GM04504 (cell line): ENCODE measurements around the gene MLIP.
A peak's percentile ranks its signal among the peaks of the same experiment; 100 is the strongest.
"Not testable (repeated sequence)": the region's sequence is repeated elsewhere in the genome, so short reads cannot be mapped to it uniquely, and the experiment has no call there.

Experiments
- DNase-seq: peaks from one replicate; pipeline ENCODE4 v3.0.0-alpha.2; 2012; ENCODE audit warnings: low read depth

MLIP gene, protein sequence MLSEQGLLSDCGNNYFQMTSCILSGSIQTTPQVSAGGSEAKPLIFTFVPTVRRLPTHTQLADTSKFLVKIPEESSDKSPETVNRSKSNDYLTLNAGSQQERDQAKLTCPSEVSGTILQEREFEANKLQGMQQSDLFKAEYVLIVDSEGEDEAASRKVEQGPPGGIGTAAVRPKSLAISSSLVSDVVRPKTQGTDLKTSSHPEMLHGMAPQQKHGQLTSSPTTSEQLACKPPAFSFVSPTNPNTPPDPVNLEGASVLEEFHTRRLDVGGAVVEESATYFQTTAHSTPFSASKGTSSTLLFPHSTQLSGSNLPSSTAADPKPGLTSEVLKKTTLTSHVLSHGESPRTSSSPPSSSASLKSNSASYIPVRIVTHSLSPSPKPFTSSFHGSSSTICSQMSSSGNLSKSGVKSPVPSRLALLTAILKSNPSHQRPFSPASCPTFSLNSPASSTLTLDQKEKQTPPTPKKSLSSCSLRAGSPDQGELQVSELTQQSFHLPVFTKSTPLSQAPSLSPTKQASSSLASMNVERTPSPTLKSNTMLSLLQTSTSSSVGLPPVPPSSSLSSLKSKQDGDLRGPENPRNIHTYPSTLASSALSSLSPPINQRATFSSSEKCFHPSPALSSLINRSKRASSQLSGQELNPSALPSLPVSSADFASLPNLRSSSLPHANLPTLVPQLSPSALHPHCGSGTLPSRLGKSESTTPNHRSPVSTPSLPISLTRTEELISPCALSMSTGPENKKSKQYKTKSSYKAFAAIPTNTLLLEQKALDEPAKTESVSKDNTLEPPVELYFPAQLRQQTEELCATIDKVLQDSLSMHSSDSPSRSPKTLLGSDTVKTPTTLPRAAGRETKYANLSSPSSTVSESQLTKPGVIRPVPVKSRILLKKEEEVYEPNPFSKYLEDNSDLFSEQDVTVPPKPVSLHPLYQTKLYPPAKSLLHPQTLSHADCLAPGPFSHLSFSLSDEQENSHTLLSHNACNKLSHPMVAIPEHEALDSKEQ

DNA sequence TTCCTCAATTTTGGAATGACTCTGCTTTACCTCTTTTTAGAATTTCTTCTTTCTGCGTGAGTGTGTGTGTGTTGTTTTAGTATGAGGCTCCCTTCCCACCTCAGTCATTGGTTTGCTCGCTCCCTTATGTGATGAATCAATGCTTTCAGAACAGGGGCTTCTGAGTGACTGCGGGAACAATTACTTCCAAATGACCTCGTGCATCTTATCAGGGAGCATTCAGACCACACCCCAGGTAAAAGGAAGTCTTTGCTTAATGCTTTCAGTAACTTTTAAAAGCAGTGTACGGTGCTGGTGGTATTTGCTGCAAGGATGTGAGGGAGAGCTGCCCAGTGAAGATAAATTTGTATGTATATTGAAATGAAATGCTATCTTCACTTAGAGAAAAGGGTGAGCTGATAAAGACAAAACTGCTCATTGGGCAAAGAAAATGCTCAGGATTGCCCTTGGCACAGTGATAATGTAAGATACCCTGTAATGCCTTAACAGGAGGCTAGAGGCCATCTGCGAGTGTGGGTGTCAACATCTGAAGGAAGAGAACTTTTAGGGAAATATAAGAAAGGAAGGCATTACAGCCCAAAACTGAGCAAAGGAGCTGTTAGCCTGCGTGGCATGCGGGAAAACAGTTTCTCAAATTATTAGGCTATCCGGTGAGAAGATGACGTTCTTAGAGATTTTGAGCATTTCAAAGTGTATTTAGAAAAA, at the start of gene MLIP:
Gene MLIP, plus strand, starts transcription at position 103 of the 705 bp plus-strand sequence. Its CDS starts 37 bp downstream, at position 140.
- no peak for DNase-seq

DNA sequence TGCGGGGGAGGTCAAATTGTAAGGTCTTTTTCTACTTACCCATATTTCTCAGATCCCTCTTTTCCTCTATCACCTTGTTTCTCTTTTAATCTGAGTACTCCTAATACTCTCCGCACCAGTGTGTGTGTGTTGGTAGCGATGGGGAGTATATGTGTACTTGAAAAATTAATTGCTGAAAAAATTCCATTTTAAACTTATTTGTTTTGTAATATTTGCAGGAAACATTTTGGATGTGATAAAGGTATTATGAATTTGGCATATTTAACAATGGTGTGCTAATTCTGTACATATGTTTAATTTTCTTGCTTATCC, 48.1 kb upstream of the MLIP start:
- no peak for DNase-seq

DNA sequence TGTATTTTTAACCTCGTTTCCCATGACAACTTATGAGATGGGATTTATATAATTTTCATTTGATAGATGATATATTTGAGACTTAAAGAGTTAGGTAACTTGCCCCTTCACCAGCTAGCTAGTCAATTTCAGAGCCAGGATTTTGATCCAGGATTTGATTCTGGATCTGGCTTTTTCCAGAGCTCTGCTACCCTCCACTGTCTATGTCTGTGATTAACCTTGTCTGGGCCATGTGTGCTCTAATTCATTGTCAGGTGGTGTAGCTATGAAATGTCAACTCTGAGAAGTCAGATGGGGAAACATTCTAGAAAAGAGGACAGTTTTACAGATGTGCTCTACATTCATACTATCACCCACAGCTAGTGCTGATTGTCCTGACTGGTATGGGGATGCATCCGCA, 42.5 kb upstream of the MLIP start:
- no peak for DNase-seq

DNA sequence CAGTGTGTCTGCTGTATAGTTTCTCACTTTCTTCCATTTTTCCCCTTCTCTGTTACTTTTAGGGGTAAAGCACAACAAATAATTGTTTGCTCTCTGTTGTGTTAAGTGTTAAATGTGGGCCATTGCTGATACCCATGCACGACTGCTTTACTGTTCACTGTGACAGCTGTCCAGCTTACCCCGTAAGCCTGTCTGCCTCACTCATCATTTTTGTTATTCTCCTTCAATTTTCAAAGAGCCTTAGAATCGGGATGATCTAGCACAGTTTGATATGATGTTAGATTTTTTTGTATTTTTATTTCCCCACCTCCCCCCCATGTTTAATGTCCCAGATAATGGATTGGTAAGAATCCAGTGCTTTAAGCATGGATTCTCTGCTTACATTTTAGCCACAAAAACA, 41.2 kb upstream of the MLIP start:
- DNase-seq = no peak

DNA sequence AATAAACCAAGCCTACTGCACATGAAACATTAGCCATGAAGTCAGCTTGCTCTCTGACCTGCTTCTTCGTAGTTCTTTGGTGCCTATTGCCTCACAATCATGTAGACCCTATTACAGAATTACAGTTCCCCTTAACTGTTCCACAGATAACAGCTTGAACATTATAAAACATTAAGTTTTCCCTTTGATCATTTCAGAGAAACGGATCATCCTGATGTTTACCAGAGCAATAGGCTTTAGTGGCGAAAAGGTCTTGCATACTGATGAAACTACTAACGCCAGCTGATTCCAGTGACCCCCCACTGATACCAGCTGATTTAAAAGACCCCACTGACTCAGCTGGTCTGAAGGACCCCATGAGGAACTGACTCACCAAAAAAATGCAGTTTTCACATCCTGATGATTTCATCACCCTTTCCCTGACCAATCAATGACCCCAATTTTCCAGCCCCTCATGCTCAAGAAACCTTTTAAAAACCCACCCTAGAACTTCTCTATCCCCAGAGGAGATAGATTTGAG, 39.4 kb upstream of the MLIP start:
- DNase-seq = no peak

DNA sequence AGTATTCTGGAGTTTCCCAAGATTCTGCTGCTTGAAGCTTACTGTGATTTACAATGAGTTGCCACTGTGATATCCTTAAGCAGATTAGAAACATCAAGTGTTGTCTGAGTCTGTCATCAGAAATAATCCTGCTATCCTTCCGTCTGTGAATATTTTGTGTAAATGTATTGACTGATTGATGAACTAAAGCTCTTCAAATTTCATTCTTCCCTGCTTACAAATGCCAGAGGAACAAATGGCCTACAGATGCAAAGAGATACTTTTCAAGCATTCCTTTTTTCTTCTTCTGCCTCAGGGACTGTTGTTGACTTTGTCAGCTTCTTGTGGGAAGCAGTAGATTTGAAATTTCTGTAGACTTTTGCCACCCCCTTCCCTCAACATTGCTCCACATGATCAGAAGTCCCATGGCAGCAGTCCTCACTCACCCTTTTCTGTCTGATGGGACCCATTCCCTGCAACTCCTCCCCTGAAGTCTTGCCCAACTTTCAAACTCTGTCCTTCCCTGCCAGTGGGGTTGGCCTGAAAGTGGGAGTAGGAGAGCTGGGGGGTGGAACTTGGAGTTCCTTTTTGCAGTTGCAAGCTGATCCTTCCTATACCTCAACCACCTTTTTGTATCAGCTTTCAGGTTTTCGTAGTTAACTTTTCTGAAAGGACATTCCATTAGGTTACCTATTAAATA, 38.5 kb upstream of the MLIP start:
- no peak for DNase-seq

DNA sequence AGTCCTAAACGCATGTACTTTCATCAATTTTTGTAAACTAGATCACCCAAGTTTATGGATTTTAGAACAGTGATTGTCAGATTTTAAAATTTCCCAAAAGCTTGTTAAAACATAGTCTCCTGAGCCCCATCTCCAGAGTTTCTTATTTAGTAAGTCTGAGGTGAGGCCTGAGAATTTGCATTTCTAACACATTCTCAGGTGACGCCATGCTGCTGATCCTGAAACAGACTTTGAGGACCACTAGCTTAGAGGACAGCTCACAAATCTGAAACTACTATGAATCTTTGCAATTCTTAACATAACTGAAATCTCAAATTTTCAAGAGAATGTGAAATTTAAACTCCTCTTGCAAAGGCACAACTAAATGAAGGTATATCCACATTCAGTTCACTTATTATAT, 37.8 kb upstream of the MLIP start:
- DNase-seq = no peak

DNA sequence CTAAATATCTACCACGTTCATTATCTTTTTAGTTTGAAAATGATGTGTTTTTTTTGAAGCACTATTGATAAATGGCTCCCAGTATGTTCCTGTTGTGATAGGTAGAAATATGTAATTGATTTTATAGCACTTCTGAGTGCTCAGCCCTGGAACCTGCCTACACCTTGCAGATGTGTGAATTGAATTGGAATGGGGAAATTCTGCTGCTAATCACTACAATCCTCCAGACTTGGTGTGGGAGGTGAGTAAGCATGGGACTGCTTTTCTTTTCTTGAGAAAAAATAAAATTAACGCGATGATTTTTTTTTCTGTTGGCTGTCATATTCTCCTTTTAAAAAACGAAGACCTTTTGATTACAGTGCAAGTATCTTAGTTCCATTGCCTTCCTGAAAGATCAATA, 37.1 kb upstream of the MLIP start:
- DNase-seq = no peak

DNA sequence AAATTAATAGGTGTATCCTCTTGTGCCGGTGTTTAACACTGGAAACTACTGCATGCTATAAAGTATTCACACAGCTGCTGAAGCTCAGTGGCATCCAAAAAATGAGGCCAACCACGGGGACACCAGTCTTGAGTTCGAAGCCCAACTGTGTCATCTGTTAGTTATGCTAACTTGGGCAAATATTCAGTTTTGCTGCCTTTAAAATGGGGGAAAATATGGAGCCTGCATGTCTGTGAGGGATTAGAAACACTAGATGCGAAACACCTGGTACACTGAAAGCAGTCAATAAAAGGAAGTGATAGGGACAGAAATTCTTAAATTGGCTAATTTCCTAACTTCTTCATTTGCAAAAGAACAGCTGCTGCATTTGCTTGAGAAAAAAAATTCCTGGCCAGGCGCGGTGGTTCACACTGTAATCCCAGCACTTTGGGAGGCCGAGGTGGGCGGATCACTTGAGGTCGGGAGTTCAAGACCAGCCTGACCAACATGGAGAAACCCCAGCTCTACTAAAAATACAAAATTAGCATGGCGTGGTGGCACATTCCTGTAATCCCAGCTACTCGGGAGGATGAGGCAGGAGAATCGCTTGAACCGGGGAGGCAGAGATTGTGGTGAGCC, 36.6 kb upstream of the MLIP start:
- no peak for DNase-seq

DNA sequence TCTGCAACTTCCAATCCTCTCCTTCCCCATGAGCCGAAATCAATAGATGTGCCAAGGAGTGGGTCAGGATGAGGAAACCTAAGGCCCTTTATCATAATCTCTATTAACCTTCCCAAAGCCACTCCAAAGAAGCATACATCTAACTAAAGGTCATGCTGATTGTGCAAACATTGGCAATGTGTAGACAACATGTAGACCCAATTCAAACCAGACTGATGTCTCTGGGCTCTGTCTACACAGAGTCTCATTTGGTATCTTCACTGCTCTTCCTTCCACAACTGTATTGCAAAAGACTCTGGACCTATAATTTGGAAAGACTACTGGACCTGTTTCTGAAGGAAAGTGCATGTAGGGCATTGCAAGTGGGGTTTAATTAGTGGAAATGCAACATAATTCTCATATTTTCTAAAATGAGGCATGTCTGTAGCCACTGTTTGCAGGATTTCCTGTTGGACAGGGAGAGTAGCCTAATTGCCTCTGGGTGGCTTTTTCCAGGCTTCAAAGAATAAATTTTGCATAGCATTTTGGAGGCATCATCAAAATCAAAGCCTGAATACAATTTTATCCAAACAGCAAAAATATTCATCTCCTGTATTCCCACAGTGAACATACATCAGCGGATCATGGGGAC, 35.0 kb upstream of the MLIP start:
- DNase-seq = no peak

DNA sequence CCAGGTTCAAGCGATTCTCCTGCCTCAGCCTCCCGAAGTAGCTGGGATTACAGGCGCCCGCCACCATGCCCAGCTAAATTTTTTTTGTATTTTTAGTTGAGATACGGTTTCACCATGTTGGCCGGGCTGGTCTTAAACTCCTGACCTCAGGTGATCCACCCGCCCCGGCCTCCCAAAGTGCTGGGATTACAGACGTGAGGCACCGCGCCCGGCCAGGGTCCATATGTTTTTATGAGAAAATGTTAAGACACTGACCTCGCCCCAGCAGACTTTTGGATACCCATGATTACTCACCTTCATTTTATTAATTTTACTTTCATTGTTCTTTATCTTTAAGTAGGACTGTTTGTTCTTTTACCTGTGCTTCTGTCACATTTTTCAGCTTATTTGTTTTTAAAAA, 29.7 kb upstream of the MLIP start:
- not testable (repeated sequence) for DNase-seq

DNA sequence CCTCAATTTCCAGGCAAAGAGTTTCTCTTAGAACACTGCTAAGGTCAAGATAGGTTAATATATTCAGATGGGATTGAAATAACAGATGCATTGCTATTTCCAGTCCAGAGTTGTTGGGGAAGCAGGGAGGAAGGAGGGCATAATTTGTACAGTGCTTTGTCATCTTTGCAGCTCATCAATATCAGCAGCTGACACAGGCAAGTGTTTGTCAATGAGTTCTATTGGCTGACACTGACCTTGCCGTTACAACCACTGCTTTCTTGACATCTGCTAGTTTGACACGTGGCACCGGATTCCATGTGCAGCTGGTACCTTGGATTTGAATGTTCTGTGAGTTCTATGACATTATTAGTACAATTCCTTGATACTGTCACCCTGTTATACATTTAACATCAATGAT, 28.0 kb upstream of the MLIP start:
- DNase-seq = no peak

DNA sequence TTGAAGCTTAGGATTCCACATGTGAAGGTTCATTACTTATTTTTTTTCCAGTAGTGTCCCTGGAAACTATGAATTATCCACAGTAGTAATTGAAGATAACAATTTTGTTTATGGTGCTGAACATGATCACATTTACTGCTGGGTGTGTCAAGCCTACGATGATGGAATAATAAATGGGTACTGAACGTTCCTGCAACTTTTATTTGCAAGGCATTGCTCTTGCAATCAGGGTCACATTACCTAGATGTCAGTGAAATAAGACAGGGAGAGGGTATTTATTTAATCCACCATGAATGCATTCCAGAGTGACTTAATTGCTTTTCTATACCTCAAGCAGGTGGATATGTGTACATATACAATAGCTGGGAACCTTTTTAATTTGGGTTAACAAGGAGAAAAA, 27.0 kb upstream of the MLIP start:
- DNase-seq = no peak

DNA sequence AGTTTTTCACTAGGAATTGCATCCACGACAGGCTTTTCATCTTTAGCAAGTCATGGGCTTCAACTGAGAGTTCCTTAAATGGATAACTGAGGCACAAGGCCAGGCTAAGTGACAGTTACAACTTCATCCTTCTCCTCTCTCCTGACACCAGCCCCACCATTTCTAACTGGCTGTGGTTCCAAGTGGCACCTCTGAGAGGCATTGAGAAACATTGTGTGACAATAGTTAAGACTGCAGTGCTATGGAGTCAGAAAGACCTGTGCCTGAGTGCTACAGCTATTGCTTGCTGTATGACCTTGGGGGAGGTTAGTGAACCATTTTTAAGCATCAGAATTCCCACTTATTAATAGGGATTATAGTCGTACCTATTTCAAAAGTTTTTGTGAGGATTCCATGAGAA, 26.2 kb upstream of the MLIP start:
- DNase-seq = no peak

DNA sequence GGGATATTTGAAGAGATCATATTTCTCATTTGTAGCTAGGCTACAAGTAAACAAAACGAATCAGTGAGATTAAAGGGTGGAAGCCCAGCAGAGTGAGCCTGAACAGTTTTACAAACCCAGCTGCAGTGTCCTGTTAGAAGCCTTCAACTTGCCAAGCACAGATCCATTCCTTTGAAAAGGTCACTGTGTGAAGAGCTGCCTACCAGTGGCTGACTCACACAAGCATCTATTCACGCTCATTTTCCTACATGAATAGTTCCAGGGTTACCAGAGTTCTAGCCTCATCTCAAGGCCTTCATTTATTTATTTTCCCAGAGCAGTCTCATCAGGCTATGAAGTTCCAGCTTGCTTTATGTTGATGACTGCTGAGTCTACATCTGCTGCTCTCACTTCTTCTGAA, 25.7 kb upstream of the MLIP start:
- peak; percentile 25 for DNase-seq

DNA sequence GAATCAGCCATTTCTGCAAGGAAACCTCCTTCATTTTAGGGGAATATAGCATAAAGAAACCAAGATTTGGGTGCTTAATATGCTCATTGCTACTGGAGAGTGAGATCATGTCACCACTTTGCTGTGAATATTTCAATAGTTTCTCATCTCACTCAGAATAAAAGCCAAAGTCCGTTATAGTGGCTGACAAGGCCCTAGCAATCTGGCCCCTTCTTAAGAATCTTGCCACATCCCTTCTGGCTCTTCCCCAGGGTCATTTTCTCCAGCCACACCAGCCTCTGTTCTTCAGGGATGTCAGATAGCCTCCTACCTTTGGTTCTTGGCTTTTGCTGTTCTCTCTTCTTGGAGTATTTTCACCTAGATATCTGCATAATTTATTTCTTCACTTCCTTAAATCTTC, 24.8 kb upstream of the MLIP start:
- DNase-seq = no peak

DNA sequence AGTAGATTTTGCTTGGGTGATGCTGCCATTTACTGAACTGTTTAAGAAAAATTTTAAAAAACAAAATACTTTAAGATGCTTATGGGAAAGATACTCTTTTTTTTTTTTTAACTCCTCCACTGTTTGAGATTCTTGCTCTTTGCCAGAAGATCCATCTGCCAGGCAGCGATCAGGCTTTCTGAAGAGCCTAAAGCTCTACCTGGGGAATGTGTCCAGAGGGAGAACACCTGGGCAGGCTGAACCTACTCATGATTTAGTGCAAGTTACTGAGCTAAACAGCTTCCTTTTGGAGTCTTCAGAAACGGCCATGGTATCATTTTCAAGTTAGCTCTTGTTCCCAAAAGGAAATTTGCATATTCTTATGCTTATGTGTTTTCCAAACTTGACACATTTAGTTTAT, 23.5 kb upstream of the MLIP start:
- DNase-seq = no peak

DNA sequence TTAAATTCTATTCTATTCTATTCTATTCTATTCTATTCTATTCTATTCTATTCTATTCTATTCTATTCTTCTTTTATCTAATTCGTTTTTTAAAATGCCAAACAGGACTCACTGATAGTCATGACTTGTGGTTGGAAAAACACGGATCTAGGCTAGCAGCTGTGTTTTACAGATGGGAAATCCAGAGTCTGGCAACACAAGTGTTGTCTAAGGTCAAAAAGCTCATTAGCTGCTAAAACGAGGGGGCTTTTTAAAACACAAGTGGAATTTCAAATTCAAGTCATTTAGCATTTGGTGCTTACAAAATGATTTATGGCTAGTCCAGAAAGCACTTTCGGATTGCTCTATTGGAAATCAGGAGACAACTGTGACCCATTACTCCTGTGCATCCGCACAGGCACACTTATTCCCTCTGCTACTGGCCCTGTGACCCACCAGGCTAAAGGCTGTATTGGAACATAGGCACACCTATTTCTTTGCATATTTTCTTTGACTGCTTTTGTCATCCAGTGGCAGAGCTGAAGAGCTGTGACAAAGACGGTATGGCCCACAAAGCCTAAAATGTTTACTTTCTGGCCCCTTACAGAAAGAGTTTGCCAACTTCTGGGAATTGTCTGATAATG, 17.8 kb upstream of the MLIP start:
- no peak for DNase-seq

DNA sequence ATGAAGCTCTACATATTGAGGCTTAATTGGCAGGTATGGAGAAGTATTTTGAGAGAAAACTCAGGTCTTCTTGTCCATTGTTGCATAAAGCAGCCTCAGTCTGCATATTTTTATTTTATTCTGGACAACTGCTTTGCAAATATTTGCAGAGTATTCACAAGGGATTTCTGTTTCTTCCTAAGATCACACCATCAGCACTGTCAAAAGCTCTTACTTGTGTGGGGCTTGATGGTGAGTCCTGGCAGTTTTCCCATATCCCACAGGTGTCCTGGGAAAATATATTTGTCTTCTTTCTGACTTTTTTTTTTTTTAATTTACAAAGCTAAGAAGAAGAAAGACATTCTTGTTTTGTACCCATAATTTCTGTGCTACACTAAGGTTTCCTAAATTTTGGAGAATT, 16.9 kb upstream of the MLIP start:
- DNase-seq = no peak

DNA sequence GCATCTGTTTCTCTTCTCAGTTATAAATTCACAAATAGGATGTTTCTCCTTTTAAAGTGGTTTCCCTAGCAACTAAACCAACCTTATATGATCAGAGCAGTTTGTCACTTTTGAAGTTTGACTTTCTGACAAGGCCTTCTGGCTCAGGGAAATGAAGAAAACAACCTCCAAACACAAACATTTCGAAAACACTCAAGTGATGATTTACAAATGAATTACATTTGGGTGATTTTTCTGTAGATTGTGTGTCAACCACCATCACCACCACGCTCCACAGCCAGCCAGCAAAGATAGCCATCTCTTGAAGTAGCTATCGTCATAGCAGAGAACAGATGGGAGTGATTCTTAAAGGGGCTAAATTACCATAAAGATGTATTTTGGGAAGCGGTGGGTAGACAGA, 16.5 kb upstream of the MLIP start:
- DNase-seq = no peak
